Thoracic aorta (tissue), 2 donors: ENCODE measurements around the gene NAT10. TPM values are rescaled to one million over a fixed set of nuclear protein-coding genes. Genes with fewer than 3 reads are reported as not detected.

ENCODE experiments used
- ATAC-seq: fragments of 150-250 bp; one replicate; pipeline ENCODE4 v1.8.0; 2017; ENCODE audit warnings: low read depth; ENCODE audit not compliant: insufficient number of reproducible peaks, low FRiP score
- DNase-seq: peaks from one replicate; pipeline ENCODE4 v3.0.0-alpha.2; 2020; ENCODE audit warnings: low spot score
- H3K27ac ChIP-seq, 2 donors: fragments of 200-600 bp; sonication (generic); 1 replicate in 1 of 2; 2 replicates in 1 of 2; pipeline ENCODE4 v1.5.1; 2016; ENCODE audit warnings: mild to moderate bottlenecking in 2 of 2, moderate library complexity in 2 of 2
- H3K27me3 ChIP-seq: fragments of 200-600 bp; sonication (generic); replicated peaks from 2 replicates; pipeline ENCODE4 v1.6.0; 2016; ENCODE audit warnings: mild to moderate bottlenecking; ENCODE audit not compliant: insufficient read depth
- H3K36me3 ChIP-seq: fragments of 200-600 bp; sonication (generic); one replicate; pipeline ENCODE4 v1.5.1; 2016
- H3K4me1 ChIP-seq, 2 donors: fragments of 200-600 bp; sonication (generic); 1 replicate in 1 of 2; 2 replicates in 1 of 2; pipeline versions ENCODE4 v1.5.1 to v1.6.0; 2016; ENCODE audit warnings: low read depth in 2 of 2, mild to moderate bottlenecking in 1 of 2; ENCODE audit not compliant: control insufficient read depth in 1 of 2
- H3K4me3 ChIP-seq: fragments of 200-600 bp; sonication (generic); 2 replicates; pipeline ENCODE4 v1.5.1; 2016; ENCODE audit warnings: mild to moderate bottlenecking
- H3K9me3 ChIP-seq: fragments of 200-600 bp; sonication (generic); 2 replicates; pipeline ENCODE4 v1.5.1; 2016
- total RNA-seq, 2 donors: library from RNA; depleted of rRNA; stranded (reverse); fragments of >200 nt; gene quantifications; one replicate each; pipeline versions ENCODE4 v1.1.0 to v1.2.3, GENCODE V29; 2016
- TF ChIP-seq, protein P1 (sequence below): fragments of 200-600 bp; sonication (generic); IDR thresholded peaks from one replicate; pipeline ENCODE4 v1.5.1; 2019; ENCODE audit warnings: antibody characterized with exemption

Gene NAT10
- total RNA-seq, 2 donors from 2014 or later = 14.1 to 39.9 TPM

DNA sequence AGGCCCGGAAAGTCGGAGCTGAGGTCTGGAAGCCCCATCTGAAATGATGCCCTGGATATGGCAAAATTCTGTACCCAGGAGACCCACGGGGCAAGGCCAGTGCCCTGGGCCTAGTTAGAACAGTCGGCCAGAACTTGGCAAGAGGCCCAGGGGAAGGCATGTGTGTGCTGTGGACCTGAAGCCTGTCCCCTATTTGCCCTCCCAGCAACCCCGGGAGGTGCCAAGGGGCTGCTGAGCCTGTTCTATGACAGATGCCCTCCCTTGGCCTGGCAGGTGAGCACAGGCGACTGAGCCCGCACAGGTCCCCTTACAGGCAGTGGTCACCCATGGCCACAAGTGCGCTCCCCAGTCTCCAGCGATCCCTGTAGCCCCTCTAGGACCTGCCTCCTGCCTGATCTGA is 51.7 kb downstream of the NAT10 start:
- TF ChIP-seq, protein P1, sequence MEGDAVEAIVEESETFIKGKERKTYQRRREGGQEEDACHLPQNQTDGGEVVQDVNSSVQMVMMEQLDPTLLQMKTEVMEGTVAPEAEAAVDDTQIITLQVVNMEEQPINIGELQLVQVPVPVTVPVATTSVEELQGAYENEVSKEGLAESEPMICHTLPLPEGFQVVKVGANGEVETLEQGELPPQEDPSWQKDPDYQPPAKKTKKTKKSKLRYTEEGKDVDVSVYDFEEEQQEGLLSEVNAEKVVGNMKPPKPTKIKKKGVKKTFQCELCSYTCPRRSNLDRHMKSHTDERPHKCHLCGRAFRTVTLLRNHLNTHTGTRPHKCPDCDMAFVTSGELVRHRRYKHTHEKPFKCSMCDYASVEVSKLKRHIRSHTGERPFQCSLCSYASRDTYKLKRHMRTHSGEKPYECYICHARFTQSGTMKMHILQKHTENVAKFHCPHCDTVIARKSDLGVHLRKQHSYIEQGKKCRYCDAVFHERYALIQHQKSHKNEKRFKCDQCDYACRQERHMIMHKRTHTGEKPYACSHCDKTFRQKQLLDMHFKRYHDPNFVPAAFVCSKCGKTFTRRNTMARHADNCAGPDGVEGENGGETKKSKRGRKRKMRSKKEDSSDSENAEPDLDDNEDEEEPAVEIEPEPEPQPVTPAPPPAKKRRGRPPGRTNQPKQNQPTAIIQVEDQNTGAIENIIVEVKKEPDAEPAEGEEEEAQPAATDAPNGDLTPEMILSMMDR = no peak
- H3K36me3 ChIP-seq = peaks cover 17% of the 10 kb centered on the region
- DNase-seq (no peak), ATAC-seq (no peak)
- H3K27ac ChIP-seq = peak overlapping the region in 1 of 2 donors; percentile 70
- no peaks in the 10 kb centered on the region for H3K9me3 ChIP-seq
- no peak overlapping the region for H3K4me3 ChIP-seq
- H3K4me1 ChIP-seq = peaks cover 14 to 37% of the 10 kb centered on the region in 2 donors
- no peaks in the 10 kb centered on the region for H3K27me3 ChIP-seq

DNA sequence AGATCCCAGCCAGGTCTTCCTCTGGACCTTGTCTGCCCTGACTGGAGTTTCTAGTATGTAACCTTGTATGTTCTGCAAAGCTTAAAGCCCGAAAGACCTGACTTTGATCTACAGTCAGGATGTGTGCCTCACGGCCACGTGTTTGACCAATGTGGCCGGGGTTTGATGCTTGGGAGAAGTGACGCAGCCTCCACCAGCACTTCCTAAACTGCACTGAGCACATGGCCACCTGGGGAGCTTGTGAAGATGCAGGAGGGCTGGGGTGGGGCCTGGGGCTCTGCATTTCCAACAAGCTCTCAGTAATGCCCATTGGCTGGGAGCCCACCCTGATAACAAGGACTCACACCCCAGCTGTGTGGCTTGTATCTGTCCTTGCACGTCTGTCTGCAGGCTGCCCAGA is 53.2 kb downstream of the NAT10 start:
- ATAC-seq (no peak), DNase-seq (no peak)
- Histone ChIP-seq H3K36me3 (peaks cover 19% of the 10 kb centered on the region), H3K9me3 (no peaks in the 10 kb centered on the region), H3K4me3 (no peak overlapping the region), H3K27me3 (no peaks in the 10 kb centered on the region), H3K4me1 (peaks cover 14 to 37% of the 10 kb centered on the region in 2 donors), H3K27ac (no peak overlapping the region)
- TF ChIP-seq, protein P1 = no peak

DNA sequence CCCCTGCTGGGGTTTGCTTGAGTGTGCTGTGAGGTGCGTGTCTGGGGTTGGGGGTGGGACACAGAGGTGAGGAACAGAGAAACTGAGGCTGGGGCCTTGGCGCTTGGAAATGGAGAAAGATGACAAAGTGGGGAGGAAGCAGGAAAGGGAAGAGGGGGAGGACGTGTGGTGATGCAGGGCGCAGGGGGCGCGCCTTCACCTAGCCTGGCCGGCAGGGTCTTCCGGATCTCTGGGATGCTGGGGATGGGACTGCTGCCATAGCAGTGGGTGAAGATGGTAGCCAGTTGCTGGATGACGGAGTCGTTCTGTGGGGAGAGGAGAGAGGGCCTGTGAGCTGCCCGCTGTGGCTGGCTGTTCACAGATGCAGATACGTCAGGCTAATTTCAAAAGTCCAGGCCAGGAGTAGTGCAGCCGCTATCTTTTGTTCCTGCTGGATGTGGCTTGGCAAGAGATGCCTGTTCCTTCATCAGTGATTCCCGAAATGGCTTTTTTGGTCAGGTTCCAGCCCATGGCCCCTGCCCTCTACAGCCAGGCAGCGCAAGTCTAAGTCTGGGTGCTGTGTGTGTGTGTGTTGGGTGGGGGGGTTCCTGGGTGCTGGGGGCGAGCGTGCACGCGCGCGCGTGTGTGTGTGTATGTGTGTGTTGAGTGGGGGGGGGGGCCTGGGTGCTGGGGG is 54.8 kb downstream of the NAT10 start:
- Histone ChIP-seq H3K9me3 (no peaks in the 10 kb centered on the region), H3K36me3 (peaks cover 19% of the 10 kb centered on the region), H3K27ac (no peak overlapping the region), H3K4me3 (no peak overlapping the region), H3K27me3 (no peaks in the 10 kb centered on the region), H3K4me1 (peaks cover 10 to 26% of the 10 kb centered on the region in 2 donors)
- DNase-seq = no peak
- no peak for ATAC-seq
- TF ChIP-seq, protein P1 = no peak

DNA sequence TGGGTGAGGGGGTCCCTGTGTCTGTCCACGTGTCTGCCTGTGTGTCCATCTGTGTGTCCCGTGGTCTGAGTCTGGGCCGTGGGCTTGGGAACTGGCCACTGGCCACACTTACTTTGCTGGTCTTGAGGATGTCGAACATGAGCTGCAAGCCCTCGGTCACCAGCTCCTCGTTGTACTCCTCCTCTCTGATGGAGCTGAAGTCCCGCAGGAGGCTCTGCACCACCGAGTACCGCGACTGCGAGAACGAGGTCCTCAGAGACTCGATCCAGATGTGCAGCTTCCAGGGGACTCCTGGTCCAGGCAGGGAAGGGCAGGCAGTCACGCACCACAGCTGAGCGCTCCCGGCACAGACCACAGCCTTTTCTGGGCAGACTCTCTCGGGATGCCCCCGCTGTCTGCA is 55.4 kb downstream of the NAT10 start:
- TF ChIP-seq, protein P1 = no peak
- no peak for DNase-seq
- H3K9me3 ChIP-seq = no peaks in the 10 kb centered on the region
- peaks cover 19% of the 10 kb centered on the region for H3K36me3 ChIP-seq
- no peak for ATAC-seq
- H3K27ac ChIP-seq = no peak overlapping the region
- H3K27me3 ChIP-seq = no peaks in the 10 kb centered on the region
- no peak overlapping the region for H3K4me3 ChIP-seq
- peaks cover 4 to 20% of the 10 kb centered on the region in 2 donors for H3K4me1 ChIP-seq

DNA sequence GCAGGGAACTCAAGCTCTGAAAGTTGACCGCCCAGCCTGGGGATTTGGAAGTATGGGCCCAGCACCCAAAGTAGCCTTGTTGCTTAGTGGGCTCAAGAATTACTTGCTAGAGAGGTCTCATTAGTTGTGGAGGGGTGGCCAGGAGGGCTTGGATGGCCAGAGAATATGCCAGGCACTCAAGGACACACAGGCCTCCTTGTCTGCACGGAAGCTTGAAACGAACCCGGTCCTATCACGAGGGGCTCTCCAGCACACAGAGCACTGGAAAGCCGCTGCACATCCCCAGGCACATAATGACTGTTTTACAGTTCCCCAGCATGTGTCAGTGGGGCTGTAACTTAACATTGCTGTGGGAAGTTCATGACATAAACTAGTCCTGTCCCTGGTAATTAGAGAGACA is 55.9 kb downstream of the NAT10 start:
- Histone ChIP-seq H3K27ac (no peak overlapping the region), H3K4me1 (peaks cover 0 to 14% of the 10 kb centered on the region in 2 donors), H3K36me3 (peaks cover 19% of the 10 kb centered on the region), H3K27me3 (no peaks in the 10 kb centered on the region), H3K4me3 (no peak overlapping the region), H3K9me3 (no peaks in the 10 kb centered on the region)
- TF ChIP-seq, protein P1 = no peak
- ATAC-seq = no peak
- no peak for DNase-seq
